ENCODE data around the gene GJB6.
A peak's percentile ranks its signal among the peaks of the same experiment; 100 is the strongest.

GJB6 gene

GRCh38 chr13:20206065-20206697 lies 25.9 kb downstream of the GJB6 start:
- no peak for TF ChIP-seq ZNF274 (IDR thresholded peaks at IDR 0.05; ENCODE audit: low read depth, low read length)

DNA sequence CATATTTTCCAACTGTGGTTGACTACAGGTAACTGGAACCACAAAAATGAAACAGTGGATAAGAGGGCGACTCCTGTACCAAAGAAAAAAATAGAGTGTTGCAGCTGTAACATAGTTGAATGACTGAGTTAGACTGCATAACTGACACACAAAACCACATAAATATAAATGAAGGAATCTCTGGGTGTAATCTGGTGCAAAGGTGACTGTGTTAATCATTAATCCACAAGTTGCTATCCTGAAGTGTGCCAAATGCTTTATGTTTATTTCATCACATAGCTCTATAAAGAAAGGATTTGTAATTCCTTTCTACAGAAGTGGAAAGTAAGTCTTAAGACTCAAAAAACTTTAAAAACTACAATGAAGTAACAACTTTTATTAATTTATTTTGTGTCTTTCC lies 33.3 kb downstream of the GJB6 start:
- H3K4me3 ChIP-seq (ENCODE audit: low read length), result no peak overlapping the region

More at GRCh38 chr13:20206065-20206697, 25.9 kb downstream of the GJB6 start:
- H3K4me3 ChIP-seq (ENCODE audit: low read length), result no peak overlapping the region

GRCh38 chr13:20197361-20197834 lies 34.7 kb downstream of the GJB6 start:
- no peak for TF ChIP-seq ZNF274 (IDR thresholded peaks at IDR 0.05; ENCODE audit: low read depth, low read length)

More for the DNA sequence above, 33.3 kb downstream of the GJB6 start:
- no peak for TF ChIP-seq ZNF274 (IDR thresholded peaks at IDR 0.05; ENCODE audit: low read depth, low read length)

GRCh38 chr13:20195801-20196200 lies 36.3 kb downstream of the GJB6 start:
- TF ChIP-seq ZNF274 (IDR thresholded peaks at IDR 0.05; ENCODE audit: low read depth, low read length), result no peak
- no peak overlapping the region for H3K4me3 ChIP-seq (ENCODE audit: low read length)

More at GRCh38 chr13:20197361-20197834, 34.7 kb downstream of the GJB6 start:
- no peak overlapping the region for H3K4me3 ChIP-seq (ENCODE audit: low read length)

DNA sequence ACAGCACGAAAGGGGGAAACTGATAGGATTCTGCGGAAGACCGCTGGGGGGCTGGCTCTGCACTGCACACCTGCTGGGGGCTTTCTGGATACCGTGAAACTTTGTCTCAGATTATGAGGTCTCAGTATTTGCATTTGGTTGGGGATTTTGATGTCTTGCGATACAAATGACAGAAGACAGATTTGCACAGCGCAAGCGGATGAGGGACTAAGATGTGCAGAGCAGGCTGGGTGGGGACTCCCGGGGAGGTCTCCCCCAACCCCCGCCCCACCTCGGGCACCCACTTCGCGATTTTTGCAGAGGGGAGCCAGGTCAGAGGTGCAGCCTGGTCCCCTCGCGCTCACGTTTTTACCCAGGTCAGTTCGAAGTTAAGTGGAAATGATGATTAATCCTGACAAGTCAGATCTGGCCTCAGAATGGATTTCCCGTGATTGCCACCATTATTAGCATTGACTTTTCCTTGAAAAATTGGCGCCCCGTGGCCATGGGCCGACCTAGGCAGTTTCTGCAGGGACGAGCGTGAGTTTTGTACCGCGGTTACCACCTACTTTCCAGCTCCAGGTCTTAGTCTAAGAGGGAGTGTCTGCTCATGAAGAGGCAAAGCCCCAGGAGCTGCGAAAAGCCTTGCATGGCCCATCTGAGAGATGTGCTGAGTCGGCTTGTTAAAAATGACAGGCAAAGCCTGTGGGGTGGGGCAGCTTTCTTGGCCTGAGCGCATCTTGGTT lies 38.0 kb downstream of the GJB6 start:
- H3K4me3 ChIP-seq (ENCODE audit: low read length), result peak overlapping the region; percentile 51; the same call in 1 of the 2 replicates
- TF ChIP-seq ZNF274 (IDR thresholded peaks at IDR 0.05; ENCODE audit: low read depth, low read length), result no peak

GRCh38 chr13:20193162-20193906 lies 38.8 kb downstream of the GJB6 start:
- peak overlapping the region; percentile 51 for H3K4me3 ChIP-seq (ENCODE audit: low read length)
- TF ChIP-seq ZNF274 (IDR thresholded peaks at IDR 0.05; ENCODE audit: low read depth, low read length), result no peak

GRCh38 chr13:20192836-20193161 lies 39.3 kb downstream of the GJB6 start, which contains the start of gene GJB2:
Gene GJB2, minus strand, starts transcription at chr13:20192938. Its CDS starts 3,357 bp downstream, at chr13:20189581.
- H3K4me3 ChIP-seq (ENCODE audit: low read length), result peak within 1 kb of the TSS; percentile 51

GRCh38 chr13:20192158-20192835 lies 39.8 kb downstream of the GJB6 start:
- TF ChIP-seq ZNF274 (IDR thresholded peaks at IDR 0.05; ENCODE audit: low read depth, low read length), result no peak
- peak overlapping the region; percentile 51 for H3K4me3 ChIP-seq (ENCODE audit: low read length)

More at GRCh38 chr13:20192836-20193161, 39.3 kb downstream of the GJB6 start, which contains the start of gene GJB2:
- no peak for TF ChIP-seq ZNF274 (IDR thresholded peaks at IDR 0.05; ENCODE audit: low read depth, low read length)

DNA sequence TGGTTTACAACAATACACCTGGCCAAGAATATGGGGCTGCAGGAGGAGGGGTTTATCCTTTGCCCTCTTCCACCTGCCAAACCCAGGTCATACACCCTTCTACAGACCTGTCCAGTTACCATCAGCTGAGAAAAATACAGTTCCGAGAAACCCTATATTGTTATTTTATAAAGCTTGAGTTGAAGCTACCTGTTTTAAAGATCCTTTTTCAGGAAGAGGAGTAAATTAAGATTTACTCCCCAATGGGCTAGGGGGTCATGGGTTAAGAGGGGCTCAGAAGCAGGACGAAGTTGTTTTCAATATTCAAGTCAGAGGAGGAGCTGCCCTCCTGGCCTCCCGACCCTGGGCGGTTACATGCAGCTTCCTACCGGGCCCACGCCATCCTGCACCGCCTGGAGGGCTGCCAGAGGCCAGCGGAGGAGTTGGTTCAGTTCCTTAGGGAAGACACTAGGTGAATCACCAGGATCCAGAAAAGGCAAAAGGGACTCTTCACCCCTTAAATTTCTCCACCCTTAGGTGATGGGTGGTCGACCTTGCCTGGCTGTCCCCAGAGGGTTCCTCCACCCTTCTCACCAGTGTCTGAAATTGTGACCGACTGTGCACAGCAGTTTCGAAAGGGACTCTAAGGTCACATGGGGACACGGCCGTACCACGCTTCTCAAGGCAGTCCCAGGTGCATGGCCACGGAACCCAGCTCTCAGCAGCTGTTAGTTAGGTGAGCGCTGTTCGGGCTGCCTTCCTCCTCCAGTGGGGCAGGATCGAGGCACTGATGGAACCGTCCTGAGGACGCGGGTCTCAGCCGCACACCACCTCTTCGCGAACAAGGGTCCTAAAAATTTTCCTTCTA lies 40.6 kb downstream of the GJB6 start:
- peak overlapping the region; percentile 51; the same call in 1 of the 2 replicates for H3K4me3 ChIP-seq (ENCODE audit: low read length)
- no peak for TF ChIP-seq ZNF274 (IDR thresholded peaks at IDR 0.05; ENCODE audit: low read depth, low read length)

GRCh38 chr13:20190481-20191310 lies 41.4 kb downstream of the GJB6 start:
- TF ChIP-seq ZNF274 (IDR thresholded peaks at IDR 0.05; ENCODE audit: low read depth, low read length), result no peak
- no peak overlapping the region for H3K4me3 ChIP-seq (ENCODE audit: low read length)

GRCh38 chr13:20190076-20190475 lies 42.0 kb downstream of the GJB6 start:
- no peak for TF ChIP-seq ZNF274 (IDR thresholded peaks at IDR 0.05; ENCODE audit: low read depth, low read length)
- no peak overlapping the region for H3K4me3 ChIP-seq (ENCODE audit: low read length)

Measured in GM08714 (cell line).